HEK293 (cell line): ENCODE data around the gene TTC23.

ENCODE experiments used
- GLI2 ChIP-seq: fragments of 450-650 bp; formaldehyde crosslinking; IDR thresholded peaks from 2 replicates; pipeline ENCODE4; 2017; ENCODE audit warnings: missing biosample characterization, missing genetic modification characterization, low read depth, borderline replicate concordance
- SP7 ChIP-seq: fragments of 450-650 bp; formaldehyde crosslinking; IDR thresholded peaks from 2 replicates; pipeline ENCODE4 v1.5.1; 2016; ENCODE audit warnings: missing biosample characterization, missing genetic modification characterization
- ZNF184 ChIP-seq: fragments of 450-650 bp; IDR thresholded peaks from 2 replicates; pipeline ENCODE4 v1.5.1; 2018; ENCODE audit warnings: missing biosample characterization, mild to moderate bottlenecking, missing genetic modification characterization
- TF ChIP-seq, protein P1 (sequence below): fragments of 450-650 bp; formaldehyde crosslinking; IDR thresholded peaks from 2 replicates; pipeline ENCODE4 v1.5.1; 2016; ENCODE audit warnings: missing biosample characterization, missing genetic modification characterization, borderline replicate concordance
- TF ChIP-seq, protein P2 (sequence below): fragments of 450-650 bp; formaldehyde crosslinking; IDR thresholded peaks from 2 replicates; pipeline ENCODE4 v1.5.1; 2016; ENCODE audit warnings: missing biosample characterization, missing genetic modification characterization
- TF ChIP-seq, protein P3 (sequence below): fragments of 450-650 bp; formaldehyde crosslinking; IDR thresholded peaks from 2 replicates; pipeline ENCODE4 v1.5.1; 2016; ENCODE audit warnings: missing biosample characterization, missing genetic modification characterization

DNA sequence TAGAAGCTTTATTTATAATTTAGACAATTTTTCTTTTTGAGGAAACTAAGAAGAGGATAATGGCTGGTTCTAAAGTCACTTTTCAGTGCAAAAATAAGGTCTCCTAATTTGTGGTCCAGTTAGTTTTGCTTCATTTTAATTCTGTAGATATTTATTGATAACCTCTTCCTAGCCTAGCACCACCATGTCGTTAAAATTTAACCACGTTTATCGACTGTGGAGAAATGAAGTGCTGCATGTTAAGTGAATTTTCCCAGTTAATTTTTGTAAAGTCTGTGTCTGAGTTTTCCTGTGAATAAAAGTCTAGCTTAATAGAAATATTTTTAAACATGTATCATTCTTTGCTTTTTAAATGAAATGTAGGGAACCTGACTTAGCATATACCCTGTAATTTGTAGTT, 18.6 kb upstream of the TTC23 start:
- no peak for TF ChIP-seq GLI2 (tag by site-specific recombination)
- TF ChIP-seq, protein P1, sequence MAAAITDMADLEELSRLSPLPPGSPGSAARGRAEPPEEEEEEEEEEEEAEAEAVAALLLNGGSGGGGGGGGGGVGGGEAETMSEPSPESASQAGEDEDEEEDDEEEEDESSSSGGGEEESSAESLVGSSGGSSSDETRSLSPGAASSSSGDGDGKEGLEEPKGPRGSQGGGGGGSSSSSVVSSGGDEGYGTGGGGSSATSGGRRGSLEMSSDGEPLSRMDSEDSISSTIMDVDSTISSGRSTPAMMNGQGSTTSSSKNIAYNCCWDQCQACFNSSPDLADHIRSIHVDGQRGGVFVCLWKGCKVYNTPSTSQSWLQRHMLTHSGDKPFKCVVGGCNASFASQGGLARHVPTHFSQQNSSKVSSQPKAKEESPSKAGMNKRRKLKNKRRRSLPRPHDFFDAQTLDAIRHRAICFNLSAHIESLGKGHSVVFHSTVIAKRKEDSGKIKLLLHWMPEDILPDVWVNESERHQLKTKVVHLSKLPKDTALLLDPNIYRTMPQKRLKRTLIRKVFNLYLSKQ: no peak
- TF ChIP-seq, protein P2, sequence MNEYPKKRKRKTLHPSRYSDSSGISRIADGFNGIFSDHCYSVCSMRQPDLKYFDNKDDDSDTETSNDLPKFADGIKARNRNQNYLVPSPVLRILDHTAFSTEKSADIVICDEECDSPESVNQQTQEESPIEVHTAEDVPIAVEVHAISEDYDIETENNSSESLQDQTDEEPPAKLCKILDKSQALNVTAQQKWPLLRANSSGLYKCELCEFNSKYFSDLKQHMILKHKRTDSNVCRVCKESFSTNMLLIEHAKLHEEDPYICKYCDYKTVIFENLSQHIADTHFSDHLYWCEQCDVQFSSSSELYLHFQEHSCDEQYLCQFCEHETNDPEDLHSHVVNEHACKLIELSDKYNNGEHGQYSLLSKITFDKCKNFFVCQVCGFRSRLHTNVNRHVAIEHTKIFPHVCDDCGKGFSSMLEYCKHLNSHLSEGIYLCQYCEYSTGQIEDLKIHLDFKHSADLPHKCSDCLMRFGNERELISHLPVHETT (tag by site-specific recombination): no peak
- no peak for TF ChIP-seq SP7 (tag by site-specific recombination)
- TF ChIP-seq ZNF184 (tag by site-specific recombination): no peak
- TF ChIP-seq, protein P3, sequence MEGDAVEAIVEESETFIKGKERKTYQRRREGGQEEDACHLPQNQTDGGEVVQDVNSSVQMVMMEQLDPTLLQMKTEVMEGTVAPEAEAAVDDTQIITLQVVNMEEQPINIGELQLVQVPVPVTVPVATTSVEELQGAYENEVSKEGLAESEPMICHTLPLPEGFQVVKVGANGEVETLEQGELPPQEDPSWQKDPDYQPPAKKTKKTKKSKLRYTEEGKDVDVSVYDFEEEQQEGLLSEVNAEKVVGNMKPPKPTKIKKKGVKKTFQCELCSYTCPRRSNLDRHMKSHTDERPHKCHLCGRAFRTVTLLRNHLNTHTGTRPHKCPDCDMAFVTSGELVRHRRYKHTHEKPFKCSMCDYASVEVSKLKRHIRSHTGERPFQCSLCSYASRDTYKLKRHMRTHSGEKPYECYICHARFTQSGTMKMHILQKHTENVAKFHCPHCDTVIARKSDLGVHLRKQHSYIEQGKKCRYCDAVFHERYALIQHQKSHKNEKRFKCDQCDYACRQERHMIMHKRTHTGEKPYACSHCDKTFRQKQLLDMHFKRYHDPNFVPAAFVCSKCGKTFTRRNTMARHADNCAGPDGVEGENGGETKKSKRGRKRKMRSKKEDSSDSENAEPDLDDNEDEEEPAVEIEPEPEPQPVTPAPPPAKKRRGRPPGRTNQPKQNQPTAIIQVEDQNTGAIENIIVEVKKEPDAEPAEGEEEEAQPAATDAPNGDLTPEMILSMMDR: no peak
